HL-60 (cell line): ENCODE data around the gene DENND1A.
A peak's percentile ranks its signal among the peaks of the same experiment; 100 is the strongest.

Experiments
- DNase-seq, 2 experiments: peaks; one replicate each; pipeline ENCODE4 v3.0.0-alpha.2; 2010 to 2020; ENCODE audit warnings: low read depth in 1 of 2, low spot score in 1 of 2
- H3K27ac ChIP-seq: fragments of 250-450 bp; sonication (Bioruptor Pico); replicated peaks from 2 replicates; pipeline ENCODE4 v1.5.1; 2020; ENCODE audit warnings: mild to moderate bottlenecking, moderate library complexity
- H3K27me3 ChIP-seq: fragments of 250-450 bp; sonication (Bioruptor Pico); 2 replicates; pipeline ENCODE4 v1.5.1; 2021; ENCODE audit warnings: mild to moderate bottlenecking, moderate library complexity; ENCODE audit not compliant: insufficient read depth, poor library complexity, severe bottlenecking
- H3K4me3 ChIP-seq: replicated peaks from 2 replicates; pipeline ENCODE4 v1.5.1; 2011; ENCODE audit warnings: mild to moderate bottlenecking, control low read depth, low read length; ENCODE audit not compliant: insufficient read depth
- GABPA ChIP-seq: IDR thresholded peaks from 2 replicates; pipeline ENCODE4 v1.6.1; 2012; ENCODE audit warnings: low read depth
- POLR2AphosphoS5 ChIP-seq: IDR thresholded peaks from 2 replicates; pipeline ENCODE4 v1.6.1; 2012; ENCODE audit warnings: low read depth
- SPI1 ChIP-seq: IDR thresholded peaks from 2 replicates; pipeline ENCODE4 v1.6.1; 2012; ENCODE audit warnings: low read depth, mild to moderate bottlenecking, borderline replicate concordance
- TF ChIP-seq, protein P1 (sequence below): IDR thresholded peaks from one replicate; pipeline ENCODE4 v1.5.1; 2011; ENCODE audit warnings: low read length, control low read depth, inconsistent platforms; ENCODE audit not compliant: insufficient read depth
- TF ChIP-seq, protein P2 (sequence below): IDR thresholded peaks from 2 replicates; pipeline ENCODE4 v1.6.1; 2012; ENCODE audit warnings: low read depth; ENCODE audit not compliant: insufficient replicate concordance

The DENND1A gene

DNA sequence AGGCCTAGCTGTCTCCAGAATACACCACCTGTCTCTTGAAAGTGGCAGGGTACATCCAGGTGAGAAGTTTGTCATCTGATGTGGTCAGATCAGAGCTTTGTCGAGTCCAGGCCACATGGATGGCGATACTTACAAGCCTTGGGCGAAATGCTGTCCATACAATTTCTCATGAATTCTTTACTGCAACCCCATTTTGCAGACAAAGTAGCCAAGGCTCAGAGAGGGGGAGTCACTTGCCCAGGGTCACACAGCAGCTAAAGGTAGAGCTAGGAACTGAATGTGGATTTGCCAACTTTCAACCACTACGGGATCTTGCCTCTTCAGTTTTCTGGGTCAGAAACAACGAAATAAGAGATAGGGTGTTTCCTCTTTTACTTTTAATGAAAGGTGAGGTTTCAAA lies 538.7 kb downstream of the DENND1A start:
- no peak overlapping the region for H3K4me3 ChIP-seq
- no peak for TF ChIP-seq POLR2AphosphoS5
- no peak for TF ChIP-seq SPI1
- TF ChIP-seq, protein P1, sequence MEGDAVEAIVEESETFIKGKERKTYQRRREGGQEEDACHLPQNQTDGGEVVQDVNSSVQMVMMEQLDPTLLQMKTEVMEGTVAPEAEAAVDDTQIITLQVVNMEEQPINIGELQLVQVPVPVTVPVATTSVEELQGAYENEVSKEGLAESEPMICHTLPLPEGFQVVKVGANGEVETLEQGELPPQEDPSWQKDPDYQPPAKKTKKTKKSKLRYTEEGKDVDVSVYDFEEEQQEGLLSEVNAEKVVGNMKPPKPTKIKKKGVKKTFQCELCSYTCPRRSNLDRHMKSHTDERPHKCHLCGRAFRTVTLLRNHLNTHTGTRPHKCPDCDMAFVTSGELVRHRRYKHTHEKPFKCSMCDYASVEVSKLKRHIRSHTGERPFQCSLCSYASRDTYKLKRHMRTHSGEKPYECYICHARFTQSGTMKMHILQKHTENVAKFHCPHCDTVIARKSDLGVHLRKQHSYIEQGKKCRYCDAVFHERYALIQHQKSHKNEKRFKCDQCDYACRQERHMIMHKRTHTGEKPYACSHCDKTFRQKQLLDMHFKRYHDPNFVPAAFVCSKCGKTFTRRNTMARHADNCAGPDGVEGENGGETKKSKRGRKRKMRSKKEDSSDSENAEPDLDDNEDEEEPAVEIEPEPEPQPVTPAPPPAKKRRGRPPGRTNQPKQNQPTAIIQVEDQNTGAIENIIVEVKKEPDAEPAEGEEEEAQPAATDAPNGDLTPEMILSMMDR, result no peak
- no peak for TF ChIP-seq GABPA
- no peak overlapping the region for H3K27ac ChIP-seq
- DNase-seq, result no peak
- no peaks in the 10 kb centered on the region for H3K27me3 ChIP-seq

DNA sequence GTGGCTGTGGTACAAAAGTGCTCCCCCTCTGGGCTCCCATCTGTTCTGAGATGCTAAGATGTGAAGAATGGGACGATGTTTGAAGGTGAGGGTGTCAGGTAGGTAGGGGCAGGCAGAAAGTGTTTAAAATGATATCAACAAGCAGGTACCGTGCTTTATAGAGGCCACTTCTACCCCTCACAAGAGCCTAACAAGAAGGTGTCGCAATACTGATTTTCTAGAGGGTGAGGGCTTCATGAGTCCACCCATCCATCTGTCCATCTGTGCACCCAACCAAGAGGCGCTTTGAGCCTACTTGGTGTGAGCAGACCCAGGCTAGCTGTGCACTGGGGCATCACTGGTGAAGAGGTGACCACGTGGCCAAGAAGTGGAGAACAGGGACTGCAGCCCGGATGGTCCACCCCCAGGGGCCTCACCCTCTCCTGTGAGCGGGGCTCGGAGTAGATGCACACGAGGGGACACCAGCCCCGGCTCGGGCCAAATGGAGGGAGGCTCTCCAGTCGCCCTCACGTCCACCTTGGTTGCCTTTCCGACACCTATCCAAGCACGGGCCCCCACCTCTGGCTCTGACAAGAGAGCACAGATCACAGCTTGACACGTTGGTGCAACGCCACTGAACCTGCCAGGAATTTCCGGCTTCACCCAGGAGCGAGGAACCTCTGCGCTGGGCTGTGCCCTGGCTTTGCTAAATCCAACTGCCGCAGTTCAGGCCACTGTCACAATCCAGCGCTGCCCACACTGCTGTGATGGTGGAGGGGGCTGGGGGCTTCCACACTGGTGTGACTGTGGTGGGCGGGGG lies 539.4 kb downstream of the DENND1A start:
- DNase-seq, result no peak
- TF ChIP-seq GABPA (no peak), POLR2AphosphoS5 (no peak), SPI1 (no peak)
- TF ChIP-seq, protein P2, sequence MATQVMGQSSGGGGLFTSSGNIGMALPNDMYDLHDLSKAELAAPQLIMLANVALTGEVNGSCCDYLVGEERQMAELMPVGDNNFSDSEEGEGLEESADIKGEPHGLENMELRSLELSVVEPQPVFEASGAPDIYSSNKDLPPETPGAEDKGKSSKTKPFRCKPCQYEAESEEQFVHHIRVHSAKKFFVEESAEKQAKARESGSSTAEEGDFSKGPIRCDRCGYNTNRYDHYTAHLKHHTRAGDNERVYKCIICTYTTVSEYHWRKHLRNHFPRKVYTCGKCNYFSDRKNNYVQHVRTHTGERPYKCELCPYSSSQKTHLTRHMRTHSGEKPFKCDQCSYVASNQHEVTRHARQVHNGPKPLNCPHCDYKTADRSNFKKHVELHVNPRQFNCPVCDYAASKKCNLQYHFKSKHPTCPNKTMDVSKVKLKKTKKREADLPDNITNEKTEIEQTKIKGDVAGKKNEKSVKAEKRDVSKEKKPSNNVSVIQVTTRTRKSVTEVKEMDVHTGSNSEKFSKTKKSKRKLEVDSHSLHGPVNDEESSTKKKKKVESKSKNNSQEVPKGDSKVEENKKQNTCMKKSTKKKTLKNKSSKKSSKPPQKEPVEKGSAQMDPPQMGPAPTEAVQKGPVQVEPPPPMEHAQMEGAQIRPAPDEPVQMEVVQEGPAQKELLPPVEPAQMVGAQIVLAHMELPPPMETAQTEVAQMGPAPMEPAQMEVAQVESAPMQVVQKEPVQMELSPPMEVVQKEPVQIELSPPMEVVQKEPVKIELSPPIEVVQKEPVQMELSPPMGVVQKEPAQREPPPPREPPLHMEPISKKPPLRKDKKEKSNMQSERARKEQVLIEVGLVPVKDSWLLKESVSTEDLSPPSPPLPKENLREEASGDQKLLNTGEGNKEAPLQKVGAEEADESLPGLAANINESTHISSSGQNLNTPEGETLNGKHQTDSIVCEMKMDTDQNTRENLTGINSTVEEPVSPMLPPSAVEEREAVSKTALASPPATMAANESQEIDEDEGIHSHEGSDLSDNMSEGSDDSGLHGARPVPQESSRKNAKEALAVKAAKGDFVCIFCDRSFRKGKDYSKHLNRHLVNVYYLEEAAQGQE, result no peak
- TF ChIP-seq, protein P1, result no peak

DNA sequence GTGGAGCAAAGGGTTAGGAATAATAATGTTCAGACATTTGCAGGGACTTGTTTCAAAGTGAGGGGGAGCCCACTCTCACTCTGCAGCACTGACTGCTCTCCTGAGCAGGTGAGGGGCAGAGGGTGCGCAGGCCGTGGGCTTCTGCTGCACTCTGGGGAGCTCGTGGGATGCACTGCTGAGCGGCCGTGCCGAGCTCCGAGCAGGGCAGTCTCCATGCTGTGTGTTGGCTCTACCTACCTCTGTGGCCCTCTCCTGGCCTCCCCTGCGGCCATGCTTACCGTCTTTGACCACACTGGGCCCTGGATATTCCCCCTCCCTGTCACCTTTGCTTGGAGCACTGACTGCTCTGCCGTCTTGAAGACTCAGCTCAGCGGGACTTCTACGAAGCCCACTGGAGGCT lies 540.2 kb downstream of the DENND1A start:
- no peak for TF ChIP-seq GABPA
- TF ChIP-seq, protein P1, result no peak
- H3K27ac ChIP-seq, result peak overlapping the region; percentile 73
- no peak overlapping the region for H3K4me3 ChIP-seq
- no peak for DNase-seq
- H3K27me3 ChIP-seq, result no peaks in the 10 kb centered on the region

More for the DNA sequence above, 539.4 kb downstream of the DENND1A start:
- Histone ChIP-seq H3K27me3 (no peaks in the 10 kb centered on the region), H3K27ac (no peak overlapping the region), H3K4me3 (no peak overlapping the region)

DNA sequence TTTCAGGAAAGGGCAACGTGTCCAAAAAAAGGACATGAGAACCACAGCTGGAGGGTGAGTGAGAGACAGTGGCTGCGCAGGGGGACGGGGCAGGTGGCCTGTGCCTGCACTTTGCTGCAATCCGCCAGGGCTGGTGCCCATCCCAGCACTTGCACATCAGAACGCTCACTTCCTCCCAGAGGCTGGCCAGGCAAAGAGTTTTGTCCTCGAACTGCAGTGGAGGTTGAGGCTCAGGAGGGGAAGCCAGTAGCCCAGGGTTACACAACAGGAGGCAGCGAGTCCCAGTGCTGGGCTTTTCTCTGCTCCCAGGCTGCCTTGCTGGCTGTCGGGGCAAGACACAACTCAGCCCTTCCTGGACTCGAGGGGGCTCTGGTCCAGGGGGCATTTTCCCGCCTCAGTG lies 540.9 kb downstream of the DENND1A start:
- TF ChIP-seq SPI1 (peak; percentile 95), POLR2AphosphoS5 (peak; percentile 18; the same call in 1 of the 2 replicates), GABPA (no peak)
- TF ChIP-seq, protein P1, result no peak
- Histone ChIP-seq H3K4me3 (no peak overlapping the region), H3K27me3 (no peaks in the 10 kb centered on the region), H3K27ac (peak overlapping the region; percentile 73)
- DNase-seq, result peak; percentile 79 to 95
